H1 (cell line): ENCODE data around the gene PPP1R12B. TPM values are rescaled to one million over a fixed set of nuclear protein-coding genes. Genes with fewer than 3 reads are reported as not detected.

Experiments
- CTCF ChIA-PET: fragments of 300-600 bp; sonication (Branson Sonifier 250); formaldehyde crosslinking; loops from one replicate; lab custom pipeline; 2021; ENCODE audit not compliant: partially characterized antibody; lab: Charles Lee
- POLR2A ChIA-PET: fragments of 300-600 bp; sonication (Branson Sonifier 250); formaldehyde crosslinking; loops from one replicate; lab custom pipeline; 2021; ENCODE audit warnings: inconsistent platforms; ENCODE audit not compliant: partially characterized antibody; lab: Charles Lee
- DNase-seq, 2 experiments: peaks; one replicate each; pipeline versions ENCODE4 v3.0.0 to v3.0.0-alpha.2; 2010 to 2022; ENCODE audit warnings: low spot score in 2 of 2, low read depth in 1 of 2, mixed read lengths in 1 of 2
- FAIRE-seq: peaks from 2 replicates; lab custom pipeline; 2011; peaks lifted over from hg19 to GRCh38; lab: Jason Lieb, UNC
- H2AFZ ChIP-seq: 2 replicates; pipeline ENCODE4 v1.8.1; 2012; ENCODE audit warnings: low read length, inconsistent platforms
- H2AK5ac ChIP-seq: 2 replicates; pipeline ENCODE4 v1.6.1; 2013; ENCODE audit warnings: low read depth, low read length
- H2BK120ac ChIP-seq: replicated peaks from 2 replicates; pipeline ENCODE3; 2013; ENCODE audit warnings: low read depth, low read length, inconsistent platforms
- H2BK12ac ChIP-seq: 2 replicates; pipeline ENCODE4 v1.6.1; 2013; ENCODE audit warnings: low read depth, low read length
- H2BK15ac ChIP-seq: 2 replicates; pipeline ENCODE4 v1.6.1; 2013; ENCODE audit warnings: low read length
- H2BK20ac ChIP-seq: 2 replicates; pipeline ENCODE4 v1.6.1; 2013; ENCODE audit warnings: low read length
- H2BK5ac ChIP-seq: 2 replicates; pipeline ENCODE4 v1.6.1; 2013; ENCODE audit warnings: low read depth, low read length
- H3K14ac ChIP-seq: 2 replicates; pipeline ENCODE4 v1.6.1; 2013; ENCODE audit warnings: inconsistent platforms; ENCODE audit not compliant: insufficient read length
- H3K18ac ChIP-seq: 2 replicates; pipeline ENCODE4 v1.6.1; 2013; ENCODE audit warnings: low read length; ENCODE audit errors: extremely low read depth
- H3K23ac ChIP-seq: 2 replicates; pipeline ENCODE4 v1.6.1; 2013; ENCODE audit warnings: inconsistent platforms; ENCODE audit not compliant: insufficient read length
- H3K23me2 ChIP-seq: 2 replicates; pipeline ENCODE4 v1.6.1; 2013; ENCODE audit warnings: low read depth, low read length
- H3K27ac ChIP-seq: 2 replicates; pipeline ENCODE4 v1.6.1; 2011; ENCODE audit warnings: low read depth, low read length, inconsistent platforms
- H3K27me3 ChIP-seq, 4 experiments: replicated peaks in 1 of 4; 1 replicate in 1 of 4; 2 replicates in 3 of 4; pipeline versions ENCODE4 v1.6.1 to v1.8.1; 2011 to 2013; ENCODE audit warnings: low read length in 3 of 4, mild to moderate bottlenecking in 3 of 4, inconsistent platforms in 2 of 4, mixed read lengths in 2 of 4, moderate library complexity in 1 of 4; ENCODE audit not compliant: control insufficient read depth in 3 of 4, insufficient read depth in 3 of 4; ENCODE audit errors: extremely low read depth in 1 of 4
- H3K36me3 ChIP-seq, 4 experiments: 2 replicates each; pipeline versions ENCODE4 v1.6.1 to v1.8.1; 2011 to 2013; ENCODE audit warnings: mild to moderate bottlenecking in 4 of 4, low read length in 3 of 4, moderate library complexity in 2 of 4, control low read depth in 1 of 4, inconsistent platforms in 1 of 4; ENCODE audit not compliant: insufficient read depth in 4 of 4, control insufficient read depth in 2 of 4
- H3K4ac ChIP-seq: replicated peaks from 2 replicates; pipeline ENCODE3; 2013; ENCODE audit warnings: low read length, low read depth, mixed read lengths, inconsistent platforms; ENCODE audit not compliant: insufficient read length
- H3K4me1 ChIP-seq, 4 experiments: replicated peaks in 1 of 4; 1 replicate in 1 of 4; 2 replicates in 3 of 4; pipeline versions ENCODE4 v1.6.1 to v1.8.1; 2011 to 2013; ENCODE audit warnings: low read length in 3 of 4, inconsistent platforms in 2 of 4, mixed read lengths in 1 of 4; ENCODE audit not compliant: insufficient read depth in 4 of 4, control insufficient read depth in 3 of 4
- H3K4me2 ChIP-seq, 2 experiments: 2 replicates each; pipeline versions ENCODE4 v1.6.1 to v1.8.1; 2011 to 2013; ENCODE audit warnings: low read depth in 2 of 2, low read length in 2 of 2, control low read depth in 1 of 2, inconsistent platforms in 1 of 2, mild to moderate bottlenecking in 1 of 2; ENCODE audit not compliant: insufficient read depth in 1 of 2
- H3K4me3 ChIP-seq, 4 experiments: fragments of 200-600, 300-600 bp in 1 of 4; sonication (generic), shearing (Covaris generic), sonication (Bioruptor Twin) in 1 of 4; 2 replicates each; pipeline versions ENCODE4 v1.5.1 to v1.8.1; 2011 to 2016; ENCODE audit warnings: low read length in 4 of 4, low read depth in 3 of 4, control low read depth in 2 of 4, inconsistent platforms in 2 of 4, mild to moderate bottlenecking in 2 of 4, mixed read lengths in 1 of 4, moderate library complexity in 1 of 4; ENCODE audit not compliant: insufficient read depth in 2 of 4; ENCODE audit errors: extremely low read depth in 1 of 4
- H3K56ac ChIP-seq: replicated peaks from 2 replicates; pipeline ENCODE3; 2013; ENCODE audit warnings: low read depth, mild to moderate bottlenecking, mixed read lengths, low read length, inconsistent platforms; ENCODE audit not compliant: insufficient read length
- H3K79me1 ChIP-seq: 2 replicates; pipeline ENCODE4 v1.6.1; 2013; ENCODE audit warnings: low read depth, low read length, control low read depth
- H3K79me2 ChIP-seq, 2 experiments: 2 replicates each; pipeline versions ENCODE4 v1.6.1 to v1.8.1; 2012 to 2013; ENCODE audit warnings: low read length in 2 of 2, mild to moderate bottlenecking in 2 of 2, inconsistent platforms in 1 of 2; ENCODE audit not compliant: insufficient read depth in 2 of 2, control insufficient read depth in 1 of 2
- H3K9ac ChIP-seq, 4 experiments: replicated peaks in 1 of 4; 1 replicate in 1 of 4; 2 replicates in 3 of 4; pipeline versions ENCODE4 v1.6.1 to v1.8.1; 2011 to 2013; ENCODE audit warnings: low read depth in 3 of 4, low read length in 3 of 4, control low read depth in 2 of 4, mild to moderate bottlenecking in 2 of 4, moderate library complexity in 2 of 4, inconsistent platforms in 1 of 4; ENCODE audit errors: extremely low read depth in 1 of 4
- H3K9me3 ChIP-seq, 2 experiments: 2 replicates each; pipeline versions ENCODE4 v1.6.1 to v1.8.1; 2012 to 2013; ENCODE audit warnings: mild to moderate bottlenecking in 2 of 2, moderate library complexity in 2 of 2, control low read depth in 1 of 2, inconsistent platforms in 1 of 2, low read depth in 1 of 2, low read length in 1 of 2, mixed read lengths in 1 of 2; ENCODE audit not compliant: insufficient read depth in 2 of 2
- H4K20me1 ChIP-seq, 2 experiments: replicated peaks in 1 of 2; 2 replicates each; pipeline versions ENCODE3 to v1.8.1; 2011 to 2013; ENCODE audit warnings: inconsistent platforms in 2 of 2, low read length in 2 of 2, mild to moderate bottlenecking in 1 of 2; ENCODE audit not compliant: insufficient read depth in 2 of 2, control insufficient read depth in 1 of 2
- H4K5ac ChIP-seq: 2 replicates; pipeline ENCODE4 v1.6.1; 2013; ENCODE audit warnings: low read length, low read depth, mixed read lengths, inconsistent platforms; ENCODE audit not compliant: insufficient read length
- H4K8ac ChIP-seq: 2 replicates; pipeline ENCODE4 v1.8.0; 2013; ENCODE audit warnings: mild to moderate bottlenecking, moderate library complexity, low read length, inconsistent platforms; ENCODE audit not compliant: insufficient read depth; ENCODE audit errors: extremely low read depth
- H4K91ac ChIP-seq: replicated peaks from 2 replicates; pipeline ENCODE3; 2013; ENCODE audit warnings: low read length, mixed read lengths, inconsistent platforms; ENCODE audit not compliant: insufficient read length
- ATF3 ChIP-seq: IDR thresholded peaks from 2 replicates; pipeline ENCODE4 v1.6.1; 2011; ENCODE audit warnings: low read depth, mild to moderate bottlenecking, low read length; ENCODE audit not compliant: insufficient read depth
- BRCA1 ChIP-seq: IDR thresholded peaks from 2 replicates; pipeline ENCODE4 v1.6.1; 2012; ENCODE audit warnings: low read depth, low read length, improper control_type of control experiment
- CHD2 ChIP-seq: IDR thresholded peaks from 2 replicates; pipeline ENCODE4 v1.6.1; 2012; ENCODE audit warnings: low read length, improper control_type of control experiment
- EGR1 ChIP-seq: IDR thresholded peaks from 2 replicates; pipeline ENCODE4 v1.6.1; 2011; ENCODE audit warnings: low read depth, low read length, borderline replicate concordance
- EP300 ChIP-seq, 2 experiments: IDR thresholded peaks; 1 replicate in 1 of 2; 2 replicates in 1 of 2; pipeline ENCODE4 v1.6.1; 2011 to 2012; ENCODE audit warnings: low read depth in 2 of 2, low read length in 2 of 2, mild to moderate bottlenecking in 2 of 2, borderline replicate concordance in 1 of 2, inconsistent platforms in 1 of 2, moderate library complexity in 1 of 2
- EZH2 ChIP-seq: fragments of 200-600 bp; sonication (generic); IDR thresholded peaks from 2 replicates; pipeline ENCODE4 v1.7.1; 2012; ENCODE audit warnings: low read depth, mild to moderate bottlenecking, moderate library complexity, low read length, inconsistent platforms; ENCODE audit not compliant: severe bottlenecking
- NANOG ChIP-seq: IDR thresholded peaks from 2 replicates; pipeline ENCODE4 v1.6.1; 2011; ENCODE audit warnings: low read length, low read depth, mild to moderate bottlenecking, inconsistent platforms; ENCODE audit not compliant: insufficient read depth, poor library complexity, severe bottlenecking
- POU5F1 ChIP-seq: IDR thresholded peaks from 2 replicates; pipeline ENCODE4 v1.6.1; 2011; ENCODE audit warnings: low read depth, mild to moderate bottlenecking, low read length, moderate library complexity
- RAD21 ChIP-seq, 2 experiments: IDR thresholded peaks in 1 of 2; conservative IDR thresholded peaks in 1 of 2; 2 replicates each; pipeline ENCODE4 v1.6.1; 2011; ENCODE audit warnings: low read depth in 2 of 2, low read length in 2 of 2, improper control_type of control experiment in 1 of 2, inconsistent platforms in 1 of 2, mild to moderate bottlenecking in 1 of 2, moderate library complexity in 1 of 2
- SP1 ChIP-seq: IDR thresholded peaks from 2 replicates; pipeline ENCODE4 v1.6.1; 2011; ENCODE audit warnings: low read depth, low read length
- TAF7 ChIP-seq: optimal IDR thresholded peaks from 2 replicates; pipeline ENCODE3; 2011; ENCODE audit warnings: low read depth, mild to moderate bottlenecking, inconsistent platforms, low read length, moderate library complexity, borderline replicate concordance
- WGBS, 2 experiments: shearing (Covaris generic) in 1 of 2; methylation state at CpG; one replicate each; pipeline versions ENCODE4 v1.1.6 to v1.1.7; 2013 to 2015; ENCODE audit warnings: low lambda C conversion rate in 2 of 2, mixed read lengths in 2 of 2, inconsistent platforms in 1 of 2, low coverage in 1 of 2, missing lambda C conversion rate in 1 of 2; ENCODE audit not compliant: insufficient replicate concordance in 2 of 2, insufficient coverage in 1 of 2, insufficient read length in 1 of 2; ENCODE audit errors: extremely low coverage in 1 of 2, missing lambda C conversion rate in 1 of 2; 5-methylcytosine and 5-hydroxymethylcytosine counted together
- polyA plus RNA-seq, 7 experiments: library from polyadenylated mRNA; depleted of rRNA in 3 of 7; stranded (reverse) in 5 of 7; unstranded in 2 of 7; fragments of >200 nt in 5 of 7; fragments of 200-250 nt in 2 of 7; gene quantifications; 1 replicate in 5 of 7; 2 replicates in 1 of 7; 4 replicates in 1 of 7; pipeline versions ENCODE4 v1.2.1 to v1.2.3, GENCODE V29; 2011 to 2013; ENCODE audit warnings: missing spikeins in 2 of 7, mixed read lengths in 2 of 7
- total RNA-seq: library from RNA; stranded (reverse); fragmentation: NEBNext Ultra II Directional; extraction: Animal tissue kit (Norgen Biotek cat#: 25700); gene quantifications from 2 replicates; pipeline ENCODE4 v1.2.1, GENCODE V29; 2021
- TF ChIP-seq, protein P1 (sequence below): IDR thresholded peaks from 2 replicates; pipeline ENCODE4 v1.6.1; 2011; ENCODE audit warnings: low read length, improper control_type of control experiment

Gene PPP1R12B
- total and polyA plus RNA-seq, 2 of the 8 experiments (the other 6 are each of a cell fraction or from before 2014, with no cell fraction given): 7.9 to 18.7 TPM

DNA sequence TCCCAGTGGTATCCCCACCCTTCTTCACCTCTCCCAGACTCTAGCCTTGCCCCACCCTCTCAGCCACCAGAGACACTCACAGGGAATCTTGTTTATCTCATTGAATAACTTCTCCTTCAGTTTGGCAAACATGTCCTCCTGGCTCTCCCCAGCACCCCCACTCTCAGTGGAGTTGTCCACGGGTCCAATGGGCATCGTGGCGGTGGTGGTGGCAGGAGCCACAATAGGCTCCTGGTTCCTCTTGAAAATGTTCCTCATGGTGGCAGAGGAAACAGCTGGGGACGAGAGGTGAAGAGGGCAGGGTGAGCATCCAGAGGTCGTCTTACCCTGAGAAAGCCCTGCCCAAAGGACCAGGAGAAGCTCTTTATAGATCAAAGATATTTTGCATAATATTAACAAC is 257.0 kb downstream of the PPP1R12B start:
- Histone ChIP-seq H4K20me1 (peaks cover 2% of the 10 kb centered on the region in 2 experiments), H2BK12ac (no peak overlapping the region), H3K9ac (no peak overlapping the region), H3K4me2 (no peak overlapping the region), H3K4me3 (no peak overlapping the region), H3K27ac (no peak overlapping the region), H2AK5ac (no peak overlapping the region), H4K5ac (no peak overlapping the region), H2AFZ (no peak overlapping the region), H3K4me1 (no peaks in the 10 kb centered on the region), H4K8ac (no peak overlapping the region), H3K4ac (no peak overlapping the region), H3K9me3 (no peaks in the 10 kb centered on the region), H2BK20ac (no peak overlapping the region), H4K91ac (no peak overlapping the region), H3K18ac (no peak overlapping the region), H3K27me3 (no peaks in the 10 kb centered on the region), H3K79me2 (no peaks in the 10 kb centered on the region), H3K23ac (no peak overlapping the region), H2BK5ac (no peak overlapping the region), H2BK15ac (no peak overlapping the region), H3K56ac (no peak overlapping the region), H3K23me2 (no peaks in the 10 kb centered on the region), H3K79me1 (no peaks in the 10 kb centered on the region), H3K14ac (no peak overlapping the region), H2BK120ac (no peak overlapping the region), H3K36me3 (no peaks in the 10 kb centered on the region)
- no peak for DNase-seq
- POLR2A ChIA-PET: no interaction called here
- no peak for FAIRE-seq
- WGBS, 2 experiments: 85% methylated on average over 5 of the region's 5 CpGs; no CpG with 5 or more reads in 1 of the 2 experiments
- CTCF ChIA-PET: interaction anchor here (0.7 to 1.7 kb wide), 5 partner anchors 18 to 886 kb away, joined by 3 to 5 read pairs (median 3); no protein-coding TSS in a partner anchor
- no peak for TF ChIP-seq POU5F1
- TF ChIP-seq RAD21 (IDR thresholded peaks at IDR 0.05 in 1 of 2, conservative IDR thresholded peaks at IDR 0.05 in 1 of 2; ENCODE audit: low read depth in 2 of 2, low read length in 2 of 2): no peak
- no peak for TF ChIP-seq SP1
- no peak for TF ChIP-seq ATF3
- no peak for TF ChIP-seq CHD2
- TF ChIP-seq EP300 (IDR thresholded peaks at IDR 0.05; ENCODE audit: borderline replicate concordance in 1 of 2, low read depth in 2 of 2, low read length in 2 of 2): no peak
- TF ChIP-seq EGR1: no peak
- no peak for TF ChIP-seq TAF7
- no peak for TF ChIP-seq BRCA1
- no peak for TF ChIP-seq EZH2
- TF ChIP-seq, protein P1, sequence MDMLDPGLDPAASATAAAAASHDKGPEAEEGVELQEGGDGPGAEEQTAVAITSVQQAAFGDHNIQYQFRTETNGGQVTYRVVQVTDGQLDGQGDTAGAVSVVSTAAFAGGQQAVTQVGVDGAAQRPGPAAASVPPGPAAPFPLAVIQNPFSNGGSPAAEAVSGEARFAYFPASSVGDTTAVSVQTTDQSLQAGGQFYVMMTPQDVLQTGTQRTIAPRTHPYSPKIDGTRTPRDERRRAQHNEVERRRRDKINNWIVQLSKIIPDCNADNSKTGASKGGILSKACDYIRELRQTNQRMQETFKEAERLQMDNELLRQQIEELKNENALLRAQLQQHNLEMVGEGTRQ: no peak
- no peak for TF ChIP-seq NANOG
